ENCODE measurements around the gene APBA3. TPM values are rescaled to one million over a fixed set of nuclear protein-coding genes. Genes with fewer than 3 reads are reported as not detected.

APBA3 gene
- 11.7 and 15.7 TPM in 2 replicates for total RNA-seq

GRCh38 chr19:3761382-3762129 is at the start of gene APBA3:
TSS of gene APBA3 (minus strand) at chr19:3761692. CDS start at chr19:3760264, 1,428 bp downstream.

GRCh38 chr19:3785938-3786824 is 24.7 kb upstream of the APBA3 start, which contains the start of gene MATK:
TSS of gene MATK (minus strand) at chr19:3786381. CDS start at chr19:3785135, 1,246 bp downstream.

GRCh38 chr19:3771906-3772455 is 10.5 kb upstream of the APBA3 start, which contains the start of gene RAX2:
TSS of gene RAX2 (minus strand) at chr19:3772228. CDS start at chr19:3771742, 486 bp downstream.

GRCh38 chr19:3762501-3763459 is 1.3 kb upstream of the APBA3 start, which contains the start of gene MRPL54:
TSS of gene MRPL54 (plus strand) at chr19:3762682. CDS start at chr19:3762701, 19 bp downstream.

GRCh38 chr19:3708207-3708931 is 53.1 kb downstream of the APBA3 start, which contains the start of gene TJP3:
TSS of gene TJP3 (plus strand) at chr19:3708384. CDS start at chr19:3728433, 20,049 bp downstream.

Other genes with a start within 250 kb of the APBA3 start
- not detected in 2 replicates for gene TEKTIP1, start 222.5 kb downstream of the APBA3 start, total RNA-seq
- 68.6 and 114 TPM in 2 replicates for gene MFSD12, start 204.1 kb downstream of the APBA3 start, total RNA-seq
- 60.0 and 64.0 TPM in 2 replicates for gene HMG20B, start 188.7 kb downstream of the APBA3 start, total RNA-seq
- not detected in 2 replicates for gene GIPC3, start 176.2 kb downstream of the APBA3 start, total RNA-seq
- gene TBXA2R, start 154.8 kb downstream of the APBA3 start, total RNA-seq: 0.43 and 0.92 TPM in 2 replicates
- 21.3 and 22.4 TPM in 2 replicates for gene CACTIN, start 134.9 kb downstream of the APBA3 start, total RNA-seq
- 12.5 and 23.0 TPM in 2 replicates for gene PIP5K1C, start 61.2 kb downstream of the APBA3 start, total RNA-seq
- not detected in 2 replicates for gene TJP3, start 53.3 kb downstream of the APBA3 start, total RNA-seq
- 45.1 and 73.7 TPM in 2 replicates for gene MRPL54, start 990 bp upstream of the APBA3 start, total RNA-seq
- gene RAX2, start 10.5 kb upstream of the APBA3 start, total RNA-seq: not detected in 2 replicates
- gene MATK, start 24.7 kb upstream of the APBA3 start, total RNA-seq: under 0.01 and 0.09 TPM in 2 replicates
- not detected in 2 replicates for gene ZFR2, start 107.3 kb upstream of the APBA3 start, total RNA-seq
- gene ATCAY, start 119.0 kb upstream of the APBA3 start, total RNA-seq: 0.18 and 0.28 TPM in 2 replicates
- not detected in 2 replicates for gene NMRK2, start 171.4 kb upstream of the APBA3 start, total RNA-seq
- 135 and 149 TPM in 2 replicates for gene DAPK3, start 209.4 kb upstream of the APBA3 start, total RNA-seq
- gene EEF2, start 223.8 kb upstream of the APBA3 start, total RNA-seq: 4,154 and 4,292 TPM in 2 replicates
- 20.1 and 25.1 TPM in 2 replicates for gene PIAS4, start 246.0 kb upstream of the APBA3 start, total RNA-seq